Germinal center (tissue), 1 donor: ENCODE measurements around the gene MYO1B.

Experiments used
- DNase-seq: peaks from one replicate; pipeline ENCODE4 v3.0.0; 2012; ENCODE audit warnings: mixed read lengths, low spot score

MYO1B gene

GRCh38 chr2:191462370-191462769 is 217.2 kb downstream of the MYO1B start:
- DNase-seq: no peak

- no peak for DNase-seq
These were observed 218.6 kb downstream of the MYO1B start for GRCh38 chr2:191463790-191464189.

- DNase-seq: no peak
These were observed 220.7 kb downstream of the MYO1B start for GRCh38 chr2:191465766-191466420.

- no peak for DNase-seq
These were observed 221.9 kb downstream of the MYO1B start for GRCh38 chr2:191467113-191467512.

- DNase-seq: no peak
These were observed 225.1 kb downstream of the MYO1B start for GRCh38 chr2:191470306-191470705.

GRCh38 chr2:191474464-191474863 is 229.3 kb downstream of the MYO1B start:
- no peak for DNase-seq
